Measurements from ENCODE around the gene BRD3.

GRCh38 chr9:134073500-134073899, 5.7 kb upstream of the BRD3 start:
- TF ChIP-seq POLR2A (IDR thresholded peaks at IDR 0.05; ENCODE audit: low read length), result no peak
- TF ChIP-seq GATA1 (IDR thresholded peaks at IDR 0.05; ENCODE audit: low read depth, low read length), result no peak

Data from erythroblast (primary cell).